Measurements from ENCODE around the gene TMSB10.
"Not testable (repeated sequence)": the region's sequence is repeated elsewhere in the genome, so short reads cannot be mapped to it uniquely, and the experiment has no call there.

TMSB10 gene

DNA sequence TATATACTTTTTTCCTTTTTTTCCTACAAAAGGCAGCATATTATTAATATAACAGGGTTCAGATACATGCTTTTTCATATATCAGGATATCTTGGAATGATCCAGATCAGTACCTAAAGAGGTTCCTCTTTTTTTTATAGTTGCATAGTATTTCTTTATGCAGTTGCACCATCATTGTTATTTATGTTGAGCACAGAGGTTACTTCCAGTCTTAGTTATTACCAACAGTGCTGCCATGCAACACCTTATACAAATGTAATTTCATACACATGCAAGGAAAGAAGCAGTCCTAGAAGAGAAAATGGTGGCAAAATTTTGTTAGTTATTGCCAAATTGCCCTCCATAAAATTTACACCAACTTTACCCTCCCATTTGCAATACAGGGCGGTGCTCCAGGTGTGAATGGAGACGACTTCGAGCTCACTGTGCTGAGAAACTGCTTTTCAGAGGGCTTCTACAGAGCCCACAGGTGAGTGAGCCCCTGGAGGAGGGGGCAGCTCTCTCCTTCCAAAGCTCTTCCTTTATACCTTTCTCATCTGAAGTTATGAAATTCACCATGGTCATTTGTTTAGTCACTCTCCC lies 35.5 kb downstream of the TMSB10 start:
- DNase-seq = no peak

DNA sequence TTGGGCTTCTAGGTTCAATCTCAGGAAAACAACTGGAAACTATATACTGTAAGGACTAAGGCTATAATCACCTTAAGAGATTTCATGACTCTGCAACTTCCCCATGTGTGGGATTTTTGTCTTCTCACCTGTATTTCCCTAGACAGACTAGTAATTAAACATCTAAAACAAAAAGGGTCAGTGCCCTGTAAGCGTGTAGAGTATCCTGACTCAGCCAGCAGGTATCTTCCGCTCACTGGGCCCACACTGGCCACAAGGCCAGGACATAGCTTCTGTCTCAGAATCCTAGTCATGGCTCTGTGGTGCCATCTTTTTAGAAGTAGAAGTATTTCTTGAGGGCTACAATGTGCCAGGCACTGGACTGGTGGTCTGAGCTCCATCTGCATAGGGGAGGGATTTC lies 36.7 kb downstream of the TMSB10 start:
- DNase-seq = no peak

DNA sequence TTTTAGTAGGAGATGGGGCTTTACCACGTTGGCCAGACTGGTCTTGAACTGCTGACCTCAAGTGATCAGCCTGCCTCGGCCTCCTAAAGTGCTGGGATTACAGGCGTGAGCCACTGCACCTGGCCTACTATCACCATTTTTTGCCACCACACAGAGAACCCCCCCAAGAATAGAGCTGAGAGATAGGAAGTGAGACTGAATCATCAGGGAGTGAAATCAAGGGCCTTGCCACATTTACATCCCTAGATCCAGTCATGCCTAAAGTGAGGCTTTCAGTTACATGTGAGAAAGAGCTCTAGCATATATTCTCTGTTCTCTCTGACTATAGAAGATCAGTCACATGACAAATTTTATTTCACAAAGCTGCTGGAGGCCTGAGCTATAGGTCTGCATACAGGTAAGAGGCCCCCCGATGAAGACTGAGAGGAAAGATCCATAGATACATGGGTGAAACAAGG lies 37.5 kb downstream of the TMSB10 start:
- no peak for DNase-seq

DNA sequence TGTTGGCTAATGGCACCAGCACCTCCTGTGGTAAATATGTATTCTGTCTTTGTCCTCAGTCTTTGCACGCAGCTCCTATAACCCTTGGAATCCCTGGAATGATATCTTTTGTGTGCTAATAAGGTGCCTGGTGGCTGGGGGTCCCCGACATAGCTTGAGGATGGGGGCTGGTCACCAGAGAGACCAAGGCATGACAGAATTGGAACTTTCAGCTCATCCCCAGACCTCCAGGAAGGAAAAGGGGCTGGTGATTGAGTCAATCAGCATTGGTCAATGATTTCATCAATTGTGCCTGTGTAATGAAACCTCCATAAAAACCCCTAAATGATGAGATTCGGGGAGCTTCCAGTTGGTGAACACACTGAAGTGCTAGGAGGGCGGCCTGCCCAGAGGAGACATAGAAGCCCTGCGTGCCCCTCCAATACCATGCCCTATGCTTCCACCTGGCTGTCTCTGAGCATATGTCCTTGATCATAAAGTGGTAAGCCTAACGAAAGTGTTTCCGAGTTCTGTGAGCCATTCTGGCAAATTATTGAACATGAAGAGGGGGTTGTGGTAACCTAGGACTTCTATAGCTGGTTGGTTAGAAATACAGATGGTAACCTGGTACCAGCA lies 38.9 kb downstream of the TMSB10 start:
- no peak for DNase-seq

DNA sequence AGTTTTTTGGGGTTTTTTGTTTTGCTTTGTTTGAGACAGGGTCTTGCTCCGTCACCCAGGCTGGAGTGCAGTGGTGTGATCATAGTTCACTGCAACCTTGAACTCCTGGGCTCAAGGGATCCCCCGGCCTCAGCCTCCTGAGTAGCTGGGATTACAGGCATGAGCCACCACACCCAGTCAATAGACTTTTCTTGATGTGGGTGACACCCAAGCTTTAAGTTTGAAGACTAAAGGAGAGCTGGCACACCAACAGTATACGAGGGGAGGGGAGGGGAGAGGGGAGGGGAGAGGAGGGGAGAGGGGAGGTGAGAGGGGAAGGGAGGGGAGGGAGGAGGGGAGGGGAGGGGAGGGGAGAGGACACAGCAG lies 40.4 kb downstream of the TMSB10 start:
- not testable (repeated sequence) for DNase-seq

DNA sequence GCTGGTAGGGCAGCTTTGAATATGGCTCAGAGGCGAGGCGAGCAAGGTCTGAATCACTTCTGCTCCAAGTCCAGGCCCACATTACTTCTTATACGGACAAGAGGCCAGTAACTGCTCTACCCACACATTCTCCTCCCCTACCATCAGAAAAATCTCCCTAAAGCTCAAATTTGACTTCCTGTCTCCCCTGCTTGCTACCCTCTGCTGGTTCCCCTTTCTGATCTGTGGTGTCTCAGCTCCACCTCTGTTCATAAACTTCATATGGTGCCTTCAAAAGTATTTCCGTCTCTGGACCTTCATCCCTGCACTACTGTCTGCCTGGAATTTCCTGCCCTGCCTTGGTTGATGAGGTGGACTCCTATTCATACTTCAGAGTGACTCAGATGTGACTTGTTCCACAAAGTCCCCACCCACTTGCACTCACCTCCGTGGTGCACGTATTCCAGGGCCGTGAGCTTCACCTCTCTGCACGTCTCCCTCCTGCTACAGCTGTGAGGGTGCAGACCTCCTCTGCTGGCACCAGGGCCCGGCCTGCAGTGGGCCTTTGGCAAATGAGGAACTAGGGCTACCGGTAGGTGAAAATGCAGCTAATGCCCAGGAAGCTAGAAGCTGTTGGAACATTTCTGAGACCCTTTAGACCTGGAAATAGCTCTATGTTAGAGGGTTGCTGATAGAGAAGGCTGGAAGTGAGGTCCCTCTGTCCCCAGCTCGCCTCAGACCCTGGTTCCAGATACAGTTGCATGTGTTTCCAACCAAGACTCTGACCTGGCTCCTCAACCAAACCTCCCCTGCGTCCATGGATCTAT lies 41.0 kb downstream of the TMSB10 start:
- no peak for DNase-seq

DNA sequence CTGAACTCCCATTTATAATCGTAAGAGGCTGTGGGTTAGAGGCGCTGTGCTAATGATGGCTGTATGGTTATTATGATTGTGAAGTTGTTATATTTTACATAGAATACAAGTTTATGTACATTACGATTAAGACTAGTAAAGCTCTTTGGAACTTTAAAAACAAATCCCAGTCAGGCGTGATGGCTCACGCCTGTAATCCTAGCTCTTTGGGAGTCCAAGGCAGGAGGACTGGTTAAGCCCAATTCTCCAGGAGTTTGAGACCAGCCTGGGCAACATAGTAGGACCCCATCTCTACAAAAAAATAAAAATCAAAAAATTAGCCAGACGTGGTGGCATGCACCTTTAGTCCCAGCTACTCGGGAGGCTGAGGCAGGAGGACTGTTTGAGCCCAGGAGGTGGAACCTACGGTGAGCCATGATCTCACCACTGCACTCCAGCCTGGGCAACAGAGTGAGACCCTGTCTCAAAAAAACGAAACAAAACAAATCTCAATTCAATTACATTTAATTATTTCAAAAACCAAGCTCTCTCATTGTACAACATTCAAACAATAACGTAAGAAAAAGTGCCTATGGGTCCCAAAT lies 41.6 kb downstream of the TMSB10 start:
- DNase-seq = no peak

DNA sequence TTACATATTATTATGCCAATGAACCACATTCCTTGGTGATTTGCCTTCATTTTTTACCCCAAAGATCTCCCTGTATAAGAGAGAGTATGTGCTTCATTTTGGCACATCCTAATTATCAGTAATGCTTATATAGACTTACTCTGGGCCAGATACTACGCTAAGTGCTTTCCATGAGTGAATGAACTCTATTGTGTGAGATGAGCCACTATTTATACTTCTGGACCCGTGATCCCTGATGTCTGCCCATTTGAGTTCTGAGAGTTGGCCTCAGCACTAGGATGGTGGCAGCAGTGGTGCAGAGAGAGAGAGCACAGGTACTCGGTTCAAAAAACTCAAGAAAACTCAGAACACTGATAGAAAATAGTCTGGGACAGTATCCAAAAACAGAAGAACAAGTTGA lies 48.1 kb downstream of the TMSB10 start:
- no peak for DNase-seq

DNA sequence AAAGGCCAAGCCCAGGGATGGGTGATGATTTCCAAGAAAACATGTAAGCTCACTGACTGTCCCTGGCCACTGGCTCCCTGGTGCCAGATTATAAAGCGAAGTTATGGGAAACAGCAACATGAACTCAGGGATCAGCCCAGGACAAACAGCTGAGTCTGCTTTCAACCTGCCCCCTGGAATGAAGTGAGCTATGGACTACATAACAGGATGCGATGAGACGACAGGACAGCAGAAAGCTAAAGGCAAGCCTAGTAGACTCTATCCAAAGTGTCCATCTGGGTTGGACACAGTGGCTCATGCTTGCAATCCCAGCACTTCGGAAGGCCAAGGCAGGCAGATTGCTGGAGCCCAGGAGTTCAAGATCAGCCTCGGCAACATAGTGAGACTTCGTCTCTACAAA lies 48.9 kb downstream of the TMSB10 start:
- DNase-seq = no peak

Measured in eye (tissue), 1 donor.